Spinal cord (tissue), 10 donors: ENCODE measurements around the gene ATCAY. TPM values are rescaled to one million over a fixed set of nuclear protein-coding genes. Genes with fewer than 3 reads are reported as not detected.
"Not testable (repeated sequence)": the region's sequence is repeated elsewhere in the genome, so short reads cannot be mapped to it uniquely, and the experiment has no call there.

ENCODE experiments used
- DNase-seq, 6 donors: peaks; one replicate each; pipeline versions ENCODE4 v3.0.0 to v3.0.0-alpha.2; 2013 to 2015; ENCODE audit warnings: low spot score in 6 of 6, low read depth in 4 of 6
- H3K27ac ChIP-seq: one replicate; pipeline ENCODE4 v1.5.1; 2013; ENCODE audit warnings: low read depth, low read length, control low read depth
- H3K27me3 ChIP-seq: one replicate; pipeline ENCODE4 v1.6.1; 2013; ENCODE audit warnings: low read length; ENCODE audit not compliant: control insufficient read depth, insufficient read depth
- H3K36me3 ChIP-seq: one replicate; pipeline ENCODE4 v1.6.1; 2013; ENCODE audit warnings: low read length; ENCODE audit not compliant: control insufficient read depth, insufficient read depth
- H3K4me1 ChIP-seq: one replicate; pipeline ENCODE4 v1.6.1; 2013; ENCODE audit warnings: low read length; ENCODE audit not compliant: control insufficient read depth, insufficient read depth
- H3K4me3 ChIP-seq: one replicate; pipeline ENCODE4 v1.5.1; 2013; ENCODE audit warnings: low read depth, low read length, control low read depth
- H3K9me3 ChIP-seq: one replicate; pipeline ENCODE4 v1.6.1; 2013; ENCODE audit warnings: low read length; ENCODE audit not compliant: control insufficient read depth, insufficient read depth
- WGBS: methylation state at CpG from one replicate; pipeline ENCODE4 v1.1.5; 2013; ENCODE audit warnings: missing lambda C conversion rate; ENCODE audit not compliant: insufficient coverage; 5-methylcytosine and 5-hydroxymethylcytosine counted together
- polyA plus RNA-seq, 2 donors: library from polyadenylated mRNA; unstranded; fragments of 120-200 nt; gene quantifications; one replicate each; pipeline ENCODE4 v1.2.1, GENCODE V29; 2013; ENCODE audit not compliant: insufficient read length in 2 of 2
- total RNA-seq, 2 donors: library from RNA; depleted of rRNA in 1 of 2; stranded (reverse); fragments of 120-200 nt in 1 of 2; fragments of >200 nt in 1 of 2; gene quantifications; one replicate each; pipeline versions ENCODE4 v1.2.3 to v1.2.4, GENCODE V29; 2013 to 2014
- donor health status: healthy.

ATCAY gene
- total and polyA plus RNA-seq, 4 donors: 38.1 to 158 (median 91.5) TPM

DNA sequence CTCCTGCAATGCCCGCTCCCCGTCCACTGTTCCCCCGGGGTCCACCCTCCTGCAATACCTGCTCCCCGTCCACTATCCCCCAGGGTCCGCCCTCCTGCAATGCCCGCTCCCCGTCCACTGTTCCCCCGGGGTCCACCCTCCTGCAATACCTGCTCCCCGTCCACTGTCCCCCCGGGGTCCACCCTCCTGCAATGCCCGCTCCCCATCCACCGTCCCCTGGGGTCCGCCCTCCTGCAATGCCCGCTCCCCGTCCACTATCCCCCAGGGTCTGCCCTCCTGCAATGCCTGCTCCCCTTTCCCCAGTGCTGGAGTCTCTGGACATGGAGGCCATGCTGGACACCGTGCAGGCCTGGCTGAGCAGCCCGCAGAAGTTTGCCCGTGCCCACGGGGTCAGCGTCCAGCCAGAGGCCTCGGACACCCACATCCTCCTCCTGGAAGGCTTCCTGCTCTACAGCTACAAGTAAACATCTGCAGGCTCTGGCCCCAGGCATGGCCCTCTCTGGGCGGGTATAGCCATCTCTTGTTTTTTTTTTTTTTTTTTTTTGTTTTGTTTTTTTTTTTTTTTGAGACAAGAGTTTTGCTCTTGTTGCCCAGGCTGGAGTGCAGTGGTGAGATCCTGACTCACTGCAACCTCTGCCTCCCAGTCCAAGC lies 57.9 kb downstream of the ATCAY start:
- not testable (repeated sequence) for H3K4me1 ChIP-seq, H3K4me3 ChIP-seq
- WGBS: 93% methylated on average over 20 of the region's 22 CpGs

DNA sequence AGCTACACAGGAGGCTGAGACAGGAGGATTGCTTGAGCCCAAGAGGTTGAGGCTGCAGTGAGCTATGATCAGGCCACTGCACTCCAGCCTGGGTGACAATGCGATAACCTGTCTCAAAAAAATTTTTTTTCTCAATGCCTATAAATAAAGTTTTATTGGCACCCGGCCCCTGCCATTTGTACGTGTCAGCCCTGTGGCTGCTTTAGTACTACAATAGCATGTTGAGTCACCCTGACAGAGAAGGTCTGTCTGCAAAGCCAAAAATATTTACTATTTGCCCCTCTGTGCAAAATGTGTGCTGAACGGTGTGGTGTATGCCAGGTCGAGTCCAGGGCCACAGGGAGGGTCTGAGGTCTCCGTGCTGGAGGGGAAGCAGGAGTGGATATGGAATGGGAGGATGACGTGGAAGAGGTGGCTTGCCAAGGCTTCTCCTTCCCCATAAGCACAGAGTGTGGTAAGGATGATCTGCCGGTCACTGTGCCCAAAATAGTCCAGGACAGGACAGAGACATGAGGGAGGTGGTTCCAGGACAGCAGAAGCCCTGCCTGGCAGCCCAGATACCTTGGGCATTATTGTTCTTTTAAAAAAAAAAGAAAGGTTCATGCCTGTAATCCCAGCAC lies 62.4 kb downstream of the ATCAY start:
- Histone ChIP-seq H3K36me3 (no peaks in the 10 kb centered on the region), H3K9me3 (no peaks in the 10 kb centered on the region), H3K4me1 (no peaks in the 10 kb centered on the region), H3K27ac (no peak overlapping the region), H3K4me3 (no peak overlapping the region), H3K27me3 (no peaks in the 10 kb centered on the region)
- WGBS: 89% methylated on average over 6 of the region's 8 CpGs
- no peak for DNase-seq

More for the DNA sequence above, 57.9 kb downstream of the ATCAY start:
- DNase-seq, H3K9me3 ChIP-seq, H3K36me3 ChIP-seq, H3K27ac ChIP-seq: not testable (repeated sequence)
- H3K27me3 ChIP-seq: peaks cover 15% of the 10 kb centered on the region

DNA sequence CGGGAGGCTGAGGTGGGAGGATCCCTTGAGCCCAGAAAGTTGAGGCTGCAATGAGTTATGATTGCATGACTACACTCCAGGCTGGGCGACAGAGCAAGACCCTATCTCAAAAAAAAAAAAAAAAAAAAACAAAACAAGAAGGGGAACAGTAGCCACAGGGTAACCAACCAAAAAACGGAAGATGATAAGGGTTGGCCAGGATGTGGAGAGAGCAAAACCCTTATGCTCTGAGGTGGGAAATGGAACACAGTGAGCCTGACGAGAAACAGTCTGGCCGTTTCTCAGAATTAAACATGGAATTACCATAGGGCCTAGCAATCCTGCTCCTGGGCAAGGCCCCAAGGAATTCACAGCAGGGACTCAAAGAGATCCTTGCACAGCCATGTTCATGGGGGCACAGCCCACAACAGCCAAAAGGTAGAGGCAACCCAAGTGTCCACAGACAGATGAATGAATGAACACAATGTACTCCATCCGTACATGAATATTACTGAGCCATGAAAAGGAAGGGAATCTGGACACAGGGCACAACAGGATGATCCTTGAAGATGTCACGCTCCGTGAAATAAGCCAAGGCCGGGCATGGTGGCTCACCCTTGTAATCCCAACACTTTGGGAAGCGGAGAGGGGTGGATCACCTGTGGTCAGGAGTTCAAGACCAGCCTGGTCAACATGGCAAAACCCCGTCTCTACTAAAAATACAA lies 63.7 kb downstream of the ATCAY start:
- Histone ChIP-seq H3K36me3 (no peaks in the 10 kb centered on the region), H3K9me3 (no peaks in the 10 kb centered on the region), H3K4me3 (no peak overlapping the region), H3K27ac (no peak overlapping the region), H3K4me1 (no peaks in the 10 kb centered on the region), H3K27me3 (no peaks in the 10 kb centered on the region)
- DNase-seq: no peak
- 90% methylated on average over 10 of the region's 11 CpGs for WGBS

DNA sequence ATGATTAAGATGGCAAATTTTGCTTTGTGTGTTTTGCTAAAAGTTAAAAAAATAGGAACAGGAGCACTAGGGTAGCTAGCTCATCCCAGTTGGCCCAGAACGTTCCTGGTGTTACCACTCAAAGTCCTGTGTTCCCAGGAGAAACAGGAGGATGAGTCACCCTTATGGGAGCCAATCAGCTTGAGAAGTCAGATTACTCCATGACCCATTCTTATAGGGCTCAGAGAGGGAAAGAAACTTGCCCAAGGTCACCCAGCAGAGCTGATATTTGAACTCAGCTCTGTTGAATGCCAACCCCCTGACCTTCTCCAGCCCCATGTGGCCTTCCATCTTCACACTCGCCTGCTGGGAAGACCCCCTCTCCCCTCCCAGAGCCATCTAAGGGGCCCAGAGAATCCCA lies 65.4 kb downstream of the ATCAY start:
- DNase-seq: no peak
- no peaks in the 10 kb centered on the region for H3K27me3 ChIP-seq
- H3K36me3 ChIP-seq: peaks cover 1% of the 10 kb centered on the region
- H3K27ac ChIP-seq: no peak overlapping the region
- no peak overlapping the region for H3K4me3 ChIP-seq
- no peaks in the 10 kb centered on the region for H3K4me1 ChIP-seq
- no peaks in the 10 kb centered on the region for H3K9me3 ChIP-seq
- 57% methylated on average over 2 of the region's 2 CpGs for WGBS

DNA sequence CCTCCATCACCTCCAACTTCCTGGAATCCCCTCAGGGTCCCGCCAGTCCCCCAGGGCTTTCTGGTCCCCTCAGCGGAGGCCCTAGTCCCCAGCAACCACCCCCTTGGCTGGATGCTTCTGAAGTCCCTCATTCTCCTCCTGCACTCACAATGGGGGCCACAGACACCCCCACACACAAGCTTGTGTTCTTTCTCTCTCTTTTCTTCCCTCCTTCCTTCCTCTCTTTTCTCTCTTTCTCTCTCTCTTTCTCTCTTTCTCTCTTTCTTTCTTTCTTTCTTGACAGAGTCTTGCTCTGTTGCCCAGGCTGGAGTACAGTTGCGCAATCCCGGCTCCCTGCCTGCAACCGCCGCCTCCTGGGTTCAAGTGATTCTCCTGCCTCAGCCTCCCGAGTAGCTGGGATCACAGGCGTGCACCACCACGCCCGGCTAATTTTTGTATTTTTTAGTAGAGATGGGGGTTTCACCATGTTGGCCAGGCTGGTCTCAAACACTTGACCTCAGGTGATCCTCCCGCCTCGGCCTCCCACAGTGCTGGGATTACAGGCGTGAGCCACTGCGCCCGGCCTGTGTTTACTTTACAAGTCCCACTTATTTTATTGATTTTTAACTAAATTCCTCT lies 66.9 kb downstream of the ATCAY start:
- H3K9me3 ChIP-seq, H3K27ac ChIP-seq, H3K27me3 ChIP-seq, H3K36me3 ChIP-seq, H3K4me3 ChIP-seq, H3K4me1 ChIP-seq, DNase-seq: not testable (repeated sequence)
- 87% methylated on average over 6 of the region's 15 CpGs for WGBS

DNA sequence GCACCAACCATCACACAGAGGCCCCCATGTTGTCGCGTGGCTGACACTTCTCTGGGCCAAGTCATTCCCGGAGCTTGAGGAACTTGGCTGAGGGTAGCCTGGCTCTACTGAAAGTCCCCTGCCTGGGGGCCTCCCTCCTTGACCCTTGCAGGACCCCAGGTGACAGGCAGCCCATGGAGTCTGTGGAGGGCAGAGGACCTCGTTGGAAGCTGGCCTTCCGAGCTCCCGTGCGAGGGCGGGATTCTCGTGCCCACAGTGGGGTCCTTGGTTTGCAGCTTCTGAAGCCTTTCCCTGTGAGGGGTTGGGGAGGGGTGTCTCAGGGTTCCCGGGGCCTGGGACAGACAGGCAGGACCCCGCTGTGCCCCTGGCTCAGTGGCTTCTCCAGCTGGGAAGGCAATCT lies 68.8 kb downstream of the ATCAY start:
- H3K4me1 ChIP-seq: peaks cover 2% of the 10 kb centered on the region
- no peak overlapping the region for H3K27ac ChIP-seq
- H3K36me3 ChIP-seq: peaks cover 13% of the 10 kb centered on the region
- 79% methylated on average over 10 of the region's 11 CpGs for WGBS
- DNase-seq: no peak
- no peaks in the 10 kb centered on the region for H3K9me3 ChIP-seq
- no peak overlapping the region for H3K4me3 ChIP-seq
- H3K27me3 ChIP-seq: no peaks in the 10 kb centered on the region

DNA sequence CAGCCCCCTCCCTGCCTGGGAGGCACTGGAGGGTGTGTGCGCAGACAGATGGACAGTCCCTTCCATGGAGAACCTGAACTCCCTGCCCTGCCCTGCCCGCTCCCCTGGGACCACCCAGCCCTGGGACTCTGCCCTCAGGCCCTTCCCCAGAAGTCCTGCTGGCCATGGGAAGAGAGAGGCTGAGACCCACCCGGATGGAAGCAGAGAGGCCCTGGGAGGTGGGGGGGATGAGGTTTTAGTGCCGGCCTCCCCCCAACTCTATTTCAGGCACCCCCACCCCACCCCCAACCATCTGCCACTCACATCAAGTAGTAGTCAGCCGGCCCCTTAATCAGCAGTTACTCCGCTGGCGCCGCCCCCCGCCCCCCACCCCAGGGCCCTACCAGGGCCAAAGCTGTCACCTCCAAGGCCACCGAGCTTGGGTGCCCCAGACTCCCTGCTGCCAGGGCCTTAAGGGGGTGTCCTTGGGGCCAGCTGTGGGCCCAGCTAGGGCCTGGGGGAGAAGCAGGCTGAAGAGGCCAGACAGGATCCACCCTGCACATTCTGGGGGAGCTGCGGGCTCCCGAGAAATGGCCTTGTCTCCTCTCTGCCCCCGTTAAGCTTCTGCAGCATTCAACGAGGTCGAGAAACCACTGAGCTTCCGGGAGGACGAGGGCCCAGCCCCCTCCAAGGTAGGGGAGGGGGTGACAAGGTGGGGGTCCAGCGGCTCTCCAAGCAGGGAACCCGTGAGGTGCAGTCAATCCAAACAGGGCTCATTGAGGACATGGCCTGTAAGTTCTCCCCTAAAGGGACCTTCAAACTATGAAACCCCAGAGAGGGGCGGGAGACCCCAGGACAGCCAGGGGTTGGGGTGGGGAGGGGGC lies 69.7 kb downstream of the ATCAY start:
- no peak overlapping the region for H3K27ac ChIP-seq
- no peaks in the 10 kb centered on the region for H3K9me3 ChIP-seq
- H3K4me1 ChIP-seq: peaks cover 2% of the 10 kb centered on the region
- WGBS: 55% methylated on average over 11 of the region's 20 CpGs
- no peak overlapping the region for H3K4me3 ChIP-seq
- H3K36me3 ChIP-seq: peaks cover 13% of the 10 kb centered on the region
- no peaks in the 10 kb centered on the region for H3K27me3 ChIP-seq
- DNase-seq: no peak

DNA sequence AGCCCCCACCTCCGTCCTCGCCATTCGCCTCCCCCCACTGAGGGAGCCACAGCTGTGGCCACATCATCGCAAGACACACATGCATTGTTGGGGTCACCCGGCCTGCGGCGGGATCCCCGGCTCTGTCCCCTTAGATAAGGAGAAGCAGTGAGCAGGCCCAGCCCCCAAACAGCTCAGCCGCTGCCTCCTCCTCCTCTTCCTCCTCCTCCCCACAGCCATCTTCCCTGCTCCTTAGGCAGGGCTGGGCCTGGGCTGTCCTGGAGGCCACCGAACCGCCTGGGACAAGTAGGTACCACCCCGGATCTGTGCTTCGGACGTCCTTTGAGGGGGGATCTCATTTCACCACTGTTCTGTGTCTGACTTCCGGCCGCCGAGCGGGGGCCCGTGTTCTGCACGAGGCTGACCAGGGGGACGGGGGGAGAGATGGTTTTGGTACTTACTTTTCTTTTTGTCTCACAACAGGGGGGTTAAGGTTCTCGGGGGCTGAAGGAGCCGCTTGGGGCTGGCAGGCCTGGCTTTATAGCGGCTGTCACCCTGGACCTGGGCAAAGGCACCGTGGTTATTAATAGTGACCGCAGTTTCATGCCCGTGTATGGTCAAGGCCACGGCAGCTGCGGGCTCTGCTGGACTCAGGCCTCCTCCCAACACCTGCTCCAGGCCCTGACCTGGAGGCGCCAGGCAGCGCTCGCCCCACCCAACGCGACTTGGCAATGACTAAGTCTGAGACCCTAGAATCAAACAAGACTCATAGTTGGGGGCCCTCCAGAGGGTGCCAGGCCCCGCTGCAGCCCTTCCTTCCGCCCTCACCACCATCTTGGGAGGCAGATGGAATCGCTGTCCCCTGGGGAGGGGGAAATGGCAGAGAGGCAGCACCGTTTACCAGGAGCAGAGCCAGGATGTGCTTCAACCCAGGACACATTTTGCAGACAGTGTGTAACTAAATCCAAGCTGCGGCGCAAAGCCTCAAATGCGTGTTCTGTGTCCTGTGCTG lies 70.7 kb downstream of the ATCAY start:
- Histone ChIP-seq H3K27ac (no peak overlapping the region), H3K9me3 (no peaks in the 10 kb centered on the region), H3K27me3 (no peaks in the 10 kb centered on the region), H3K36me3 (peaks cover 21% of the 10 kb centered on the region), H3K4me1 (peaks cover 2% of the 10 kb centered on the region), H3K4me3 (no peak overlapping the region)
- no peak for DNase-seq
- WGBS: 60% methylated on average over 29 of the region's 41 CpGs
